Tibial artery (tissue), 4 donors: ENCODE data around the gene BLTP1.

Source experiments
- DNase-seq, 2 donors: peaks; one replicate each; pipeline ENCODE4 v3.0.0-alpha.2; 2019
- H3K27ac ChIP-seq, 2 donors: fragments of 200-600 bp; sonication (generic) in 1 of 2; 1 replicate in 1 of 2; 2 replicates in 1 of 2; pipeline ENCODE4 v1.5.1; 2018 to 2019; ENCODE audit warnings: mild to moderate bottlenecking in 1 of 2
- H3K27me3 ChIP-seq, 2 donors: fragments of 200-600 bp; sonication (generic) in 1 of 2; one replicate each; pipeline versions ENCODE4 v1.5.1 to v1.6.0; 2016 to 2019
- H3K36me3 ChIP-seq, 3 donors: fragments of 200-600 bp; sonication (generic) in 2 of 3; one replicate each; pipeline ENCODE4 v1.5.1; 2016 to 2019; ENCODE audit warnings: mild to moderate bottlenecking in 2 of 3
- H3K4me1 ChIP-seq, 4 donors: fragments of 200-600 bp; sonication (generic) in 2 of 4; 1 replicate in 3 of 4; 2 replicates in 1 of 4; pipeline ENCODE4 v1.5.1; 2016 to 2019
- H3K4me3 ChIP-seq, 2 donors: fragments of 200-600 bp; sonication (generic) in 1 of 2; 1 replicate in 1 of 2; 2 replicates in 1 of 2; pipeline ENCODE4 v1.5.1; 2018 to 2019; ENCODE audit warnings: mild to moderate bottlenecking in 2 of 2
- H3K9me3 ChIP-seq, 3 donors: fragments of 200-600 bp; sonication (generic) in 1 of 3; one replicate each; pipeline ENCODE4 v1.5.1; 2016 to 2019
- CTCF ChIP-seq, 2 experiments: fragments of 200-600 bp in 1 of 2; fragments of 450-650 bp in 1 of 2; IDR thresholded peaks; one replicate each; pipeline ENCODE4 v1.5.1; 2017 to 2019; ENCODE audit warnings: antibody characterized with exemption in 2 of 2, mild to moderate bottlenecking in 1 of 2, moderate library complexity in 1 of 2
- intact Hi-C: fragments of 100-400 bp; cut with DNase I; formaldehyde crosslinking; loops from one replicate; pipeline ENCODE4 v1.15.0; 2023; ENCODE audit warnings: low total_unique reads

BLTP1 gene

GRCh38 chr4:122132891-122133290 is 19.2 kb upstream of the BLTP1 start:
- H3K27ac ChIP-seq, result no peak overlapping the region
- no peaks in the 10 kb centered on the region for H3K36me3 ChIP-seq
- no peaks in the 10 kb centered on the region for H3K9me3 ChIP-seq
- H3K27me3 ChIP-seq, result no peaks in the 10 kb centered on the region
- DNase-seq, result no peak
- intact Hi-C loops, result no loop called here
- H3K4me1 ChIP-seq, result no peaks in the 10 kb centered on the region
- no peak overlapping the region for H3K4me3 ChIP-seq
- no peak for TF ChIP-seq CTCF (IDR thresholded peaks at IDR 0.05)

GRCh38 chr4:122139139-122139538 is 13.0 kb upstream of the BLTP1 start:
- Histone ChIP-seq H3K9me3 (no peaks in the 10 kb centered on the region), H3K36me3 (no peaks in the 10 kb centered on the region), H3K27me3 (no peaks in the 10 kb centered on the region), H3K4me1 (no peaks in the 10 kb centered on the region), H3K27ac (no peak overlapping the region), H3K4me3 (no peak overlapping the region)
- DNase-seq, result no peak
- TF ChIP-seq CTCF (IDR thresholded peaks at IDR 0.05), result no peak
- intact Hi-C loops, result no loop called here

- H3K27me3 ChIP-seq, result peaks cover 0 to 7% of the 10 kb centered on the region in 2 donors
- H3K27ac ChIP-seq, result no peak overlapping the region
- H3K4me1 ChIP-seq, result no peaks in the 10 kb centered on the region
- intact Hi-C loops, result no loop called here
- H3K36me3 ChIP-seq, result no peaks in the 10 kb centered on the region
- no peak overlapping the region for H3K4me3 ChIP-seq
- no peak for DNase-seq
- no peaks in the 10 kb centered on the region for H3K9me3 ChIP-seq
- no peak for TF ChIP-seq CTCF (IDR thresholded peaks at IDR 0.05)
These were observed 11.3 kb upstream of the BLTP1 start for GRCh38 chr4:122140834-122141233.

- H3K36me3 ChIP-seq, result no peaks in the 10 kb centered on the region
- no peak overlapping the region for H3K27ac ChIP-seq
- H3K4me3 ChIP-seq, result no peak overlapping the region
- no peak for DNase-seq
- peaks cover 0 to 7% of the 10 kb centered on the region in 2 donors for H3K27me3 ChIP-seq
- no peaks in the 10 kb centered on the region for H3K9me3 ChIP-seq
- H3K4me1 ChIP-seq, result no peaks in the 10 kb centered on the region
- intact Hi-C loops, result no loop called here
- TF ChIP-seq CTCF (IDR thresholded peaks at IDR 0.05), result no peak
These were observed 9.4 kb upstream of the BLTP1 start for GRCh38 chr4:122142687-122143086.

- H3K27me3 ChIP-seq, result peaks cover 0 to 7% of the 10 kb centered on the region in 2 donors
- intact Hi-C loops, result no loop called here
- no peak for TF ChIP-seq CTCF (IDR thresholded peaks at IDR 0.05)
These were observed 5.5 kb upstream of the BLTP1 start for GRCh38 chr4:122146652-122147051.

GRCh38 chr4:122150931-122151330 is 1.2 kb upstream of the BLTP1 start:
- H3K27me3 ChIP-seq, result no peaks in the 10 kb centered on the region
- peak overlapping the region; percentile 95 to 96 for H3K27ac ChIP-seq

More at GRCh38 chr4:122146652-122147051, 5.5 kb upstream of the BLTP1 start:
- DNase-seq, result no peak
- H3K4me1 ChIP-seq, result peaks cover 0 to 9% (median 0%) of the 10 kb centered on the region in 4 donors
- no peaks in the 10 kb centered on the region for H3K36me3 ChIP-seq
- no peak overlapping the region for H3K4me3 ChIP-seq
- no peak overlapping the region for H3K27ac ChIP-seq
- no peaks in the 10 kb centered on the region for H3K9me3 ChIP-seq

More at GRCh38 chr4:122150931-122151330, 1.2 kb upstream of the BLTP1 start:
- H3K9me3 ChIP-seq, result no peaks in the 10 kb centered on the region
- intact Hi-C loops, result no loop called here
- H3K4me3 ChIP-seq, result peak overlapping the region; percentile 88 to 90
- peaks cover 0 to 24% (median 1%) of the 10 kb centered on the region in 4 donors for H3K4me1 ChIP-seq
- TF ChIP-seq CTCF (IDR thresholded peaks at IDR 0.05), result no peak
- no peak for DNase-seq
- peaks cover 0 to 4% (median 0%) of the 10 kb centered on the region in 3 donors for H3K36me3 ChIP-seq
